IPS-20b (cell line): ENCODE data around the gene TCF12.

Experiments used
- H3K27ac ChIP-seq: one replicate; pipeline ENCODE4 v1.5.1; 2013; ENCODE audit warnings: low read length
- H3K27me3 ChIP-seq: 2 replicates; pipeline ENCODE4 v1.6.1; 2013; ENCODE audit warnings: mild to moderate bottlenecking, low read length, inconsistent platforms; ENCODE audit not compliant: insufficient read depth
- H3K36me3 ChIP-seq: 2 replicates; pipeline ENCODE4 v1.6.1; 2013; ENCODE audit warnings: low read depth, mild to moderate bottlenecking, inconsistent platforms, low read length, moderate library complexity; ENCODE audit not compliant: insufficient read depth
- H3K4me1 ChIP-seq: 2 replicates; pipeline ENCODE4 v1.6.1; 2013; ENCODE audit warnings: mild to moderate bottlenecking, control low read depth, inconsistent platforms, low read length, moderate library complexity; ENCODE audit not compliant: insufficient read depth
- H3K4me3 ChIP-seq: 2 replicates; pipeline ENCODE4 v1.5.1; 2013; ENCODE audit warnings: mild to moderate bottlenecking, low read length, inconsistent platforms
- H3K9ac ChIP-seq: 2 replicates; pipeline ENCODE4 v1.6.1; 2013; ENCODE audit warnings: low read depth, mild to moderate bottlenecking, inconsistent platforms, low read length, moderate library complexity
- H3K9me3 ChIP-seq: 2 replicates; pipeline ENCODE4 v1.6.1; 2013; ENCODE audit warnings: mild to moderate bottlenecking, low read depth, low read length, inconsistent platforms; ENCODE audit not compliant: insufficient read depth

Gene TCF12

DNA sequence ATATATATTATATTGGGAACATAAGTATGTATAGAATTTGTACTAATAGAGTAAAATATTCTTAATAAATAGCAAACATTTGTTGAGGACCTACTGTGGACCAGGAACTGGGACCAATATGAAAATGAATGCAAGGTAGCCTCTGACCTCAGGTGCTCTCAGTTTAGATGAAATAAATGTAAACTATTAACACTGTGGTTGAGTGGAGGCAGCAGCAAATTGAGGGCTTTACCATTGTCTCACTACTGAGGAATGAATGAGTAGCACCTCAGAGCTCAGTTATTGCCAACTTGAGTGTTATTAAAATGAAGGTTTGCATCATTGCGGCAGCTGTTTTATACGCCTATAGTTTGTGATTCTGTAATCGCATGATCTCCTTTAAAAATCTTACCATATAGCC is 366.9 kb downstream of the TCF12 start:
- Histone ChIP-seq H3K9me3 (no peaks in the 10 kb centered on the region), H3K27ac (no peak overlapping the region), H3K4me3 (no peak overlapping the region), H3K36me3 (peaks cover 73% of the 10 kb centered on the region), H3K9ac (no peak overlapping the region), H3K4me1 (0 out of 2 replicates have a peak, but pooled peaks cover 3% of the 10 kb centered on the region), H3K27me3 (no peaks in the 10 kb centered on the region)

DNA sequence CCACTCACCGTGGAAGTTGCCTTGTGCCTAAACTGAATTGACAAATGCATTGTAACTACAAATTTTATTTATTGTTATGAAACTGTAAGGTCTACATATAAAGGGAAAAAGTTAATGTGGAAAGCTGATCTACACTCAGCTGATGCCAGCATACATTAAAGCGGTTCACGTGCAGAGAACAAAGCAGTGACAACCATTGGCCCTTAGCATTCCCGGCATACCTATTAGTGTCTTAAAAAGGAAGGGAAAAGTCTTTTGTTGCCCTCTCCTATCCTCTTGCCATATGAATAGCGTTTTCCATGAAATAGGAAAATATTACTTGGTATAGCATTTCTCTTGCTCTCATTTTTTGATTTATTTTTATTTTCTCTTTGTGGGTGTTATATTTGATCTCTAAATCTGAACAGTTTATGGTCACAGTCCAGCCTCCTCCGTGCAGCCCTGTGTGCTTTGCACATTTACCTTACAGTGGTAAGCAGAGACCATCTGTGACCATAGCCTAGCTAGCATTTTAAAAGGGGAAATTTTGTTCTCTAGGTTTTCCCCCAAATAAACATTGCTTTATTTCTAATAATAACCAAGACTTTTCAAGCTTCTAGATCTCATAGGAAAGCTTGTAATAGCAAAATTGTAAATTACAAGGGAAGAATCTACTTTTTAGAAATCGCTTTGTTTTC is 368.1 kb downstream of the TCF12 start:
- no peak overlapping the region for H3K27ac ChIP-seq
- H3K9ac ChIP-seq, result no peak overlapping the region
- H3K36me3 ChIP-seq, result peaks cover 68% of the 10 kb centered on the region
- H3K27me3 ChIP-seq, result no peaks in the 10 kb centered on the region
- 0 out of 2 replicates have a peak, but pooled peaks cover 3% of the 10 kb centered on the region for H3K4me1 ChIP-seq
- no peak overlapping the region for H3K4me3 ChIP-seq
- H3K9me3 ChIP-seq, result no peaks in the 10 kb centered on the region

DNA sequence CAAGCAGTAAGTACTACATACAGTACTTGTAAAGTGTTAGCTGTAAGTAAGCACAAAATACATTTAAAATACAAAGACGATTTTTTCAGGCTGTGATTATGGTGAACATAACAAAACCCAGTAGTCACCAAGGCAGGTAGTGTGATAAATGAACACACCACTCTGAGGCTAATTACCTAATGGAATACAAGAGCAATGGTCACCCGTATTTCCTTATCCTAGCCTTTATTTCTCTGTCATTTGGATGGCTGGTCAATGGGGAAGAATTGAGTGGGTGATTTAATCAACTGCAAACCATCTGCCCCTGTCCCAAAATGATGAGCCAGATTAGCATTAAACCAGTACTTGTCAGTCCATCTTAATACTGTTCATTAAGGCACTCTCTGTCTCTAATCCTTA is 368.7 kb downstream of the TCF12 start:
- Histone ChIP-seq H3K27ac (no peak overlapping the region), H3K4me1 (0 out of 2 replicates have a peak, but pooled peaks cover 3% of the 10 kb centered on the region), H3K4me3 (no peak overlapping the region), H3K27me3 (no peaks in the 10 kb centered on the region), H3K9me3 (no peaks in the 10 kb centered on the region), H3K36me3 (peaks cover 65% of the 10 kb centered on the region), H3K9ac (no peak overlapping the region)

DNA sequence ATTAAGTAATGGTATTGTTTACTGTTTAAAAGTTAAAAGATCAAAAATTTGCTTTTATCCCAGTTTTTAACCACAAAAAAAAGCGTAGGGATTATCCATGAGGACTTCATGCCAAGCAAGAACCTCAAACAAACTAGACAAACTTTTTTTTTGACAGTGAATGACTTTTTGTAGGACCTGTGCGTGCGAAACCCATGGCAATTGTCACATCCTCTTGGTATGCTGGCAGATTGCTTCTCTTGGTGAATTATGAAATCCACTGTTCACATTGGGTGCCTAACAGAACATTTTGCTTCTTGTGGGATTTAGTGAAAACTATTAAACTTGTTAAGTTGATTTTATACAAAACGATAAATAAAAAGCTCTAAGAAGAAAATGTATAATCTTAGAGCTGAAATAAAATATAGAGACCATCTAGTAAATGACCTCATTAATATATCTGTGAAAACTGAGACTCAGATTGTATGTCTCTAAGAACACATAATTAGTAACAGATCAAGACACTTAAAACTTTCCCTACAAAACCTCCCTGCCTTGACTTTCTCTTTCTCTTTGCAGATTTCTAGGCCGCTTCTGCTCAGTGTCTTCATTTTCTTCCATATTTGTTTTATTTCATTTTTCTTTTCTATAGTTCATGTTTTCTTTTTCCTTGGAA is 370.6 kb downstream of the TCF12 start:
- no peak overlapping the region for H3K27ac ChIP-seq
- H3K4me1 ChIP-seq, result 0 out of 2 replicates have a peak, but pooled peaks cover 3% of the 10 kb centered on the region
- no peaks in the 10 kb centered on the region for H3K27me3 ChIP-seq
- H3K9me3 ChIP-seq, result no peaks in the 10 kb centered on the region
- no peak overlapping the region for H3K4me3 ChIP-seq
- H3K36me3 ChIP-seq, result peaks cover 47% of the 10 kb centered on the region
- no peak overlapping the region for H3K9ac ChIP-seq

DNA sequence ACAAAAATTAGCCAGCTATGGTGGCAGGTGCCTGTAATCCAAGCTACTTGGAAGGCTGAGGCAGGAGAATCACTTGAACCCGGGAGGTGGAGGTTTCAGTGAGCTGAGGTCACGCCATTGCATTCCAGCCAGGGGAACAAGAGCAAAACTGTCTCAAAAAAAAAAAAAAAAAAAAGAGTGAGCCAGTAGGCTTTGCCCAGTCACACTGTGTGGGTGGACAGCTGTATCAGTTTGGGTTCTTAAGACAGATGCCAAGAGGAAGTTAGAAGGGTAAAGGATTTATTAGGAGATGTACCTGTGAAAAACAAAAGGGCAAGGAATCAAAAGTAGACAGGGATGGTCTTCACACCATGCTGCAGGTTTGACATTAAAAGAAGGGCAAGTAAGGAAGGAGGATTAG is 371.7 kb downstream of the TCF12 start:
- H3K27ac ChIP-seq, result no peak overlapping the region
- H3K4me3 ChIP-seq, result no peak overlapping the region
- H3K4me1 ChIP-seq, result 0 out of 2 replicates have a peak, but pooled peaks cover 3% of the 10 kb centered on the region
- no peaks in the 10 kb centered on the region for H3K27me3 ChIP-seq
- no peaks in the 10 kb centered on the region for H3K9me3 ChIP-seq
- H3K9ac ChIP-seq, result no peak overlapping the region
- H3K36me3 ChIP-seq, result peaks cover 38% of the 10 kb centered on the region

DNA sequence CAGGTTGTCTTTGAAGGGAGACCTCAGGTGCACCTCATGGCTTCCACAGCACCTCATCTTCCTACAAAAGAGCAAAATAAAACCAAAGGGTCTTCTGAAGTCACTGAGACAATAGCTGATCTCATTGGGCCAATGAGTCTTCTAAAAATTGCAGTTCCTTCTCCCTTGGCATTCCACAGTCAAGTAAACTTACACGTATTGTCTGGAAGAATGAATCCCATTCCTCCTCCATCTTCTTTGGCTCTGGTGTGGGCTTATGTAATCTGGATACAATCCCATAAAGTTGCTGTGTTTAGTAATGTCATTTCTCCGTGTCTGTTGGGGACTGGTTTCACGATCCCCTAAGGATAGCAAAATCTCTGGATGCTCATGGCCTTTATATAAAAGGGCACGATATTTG is 372.4 kb downstream of the TCF12 start:
- peaks cover 35% of the 10 kb centered on the region for H3K36me3 ChIP-seq
- no peak overlapping the region for H3K27ac ChIP-seq
- no peak overlapping the region for H3K4me3 ChIP-seq
- 0 out of 2 replicates have a peak, but pooled peaks cover 3% of the 10 kb centered on the region for H3K4me1 ChIP-seq
- no peaks in the 10 kb centered on the region for H3K27me3 ChIP-seq
- H3K9ac ChIP-seq, result no peak overlapping the region
- no peaks in the 10 kb centered on the region for H3K9me3 ChIP-seq

DNA sequence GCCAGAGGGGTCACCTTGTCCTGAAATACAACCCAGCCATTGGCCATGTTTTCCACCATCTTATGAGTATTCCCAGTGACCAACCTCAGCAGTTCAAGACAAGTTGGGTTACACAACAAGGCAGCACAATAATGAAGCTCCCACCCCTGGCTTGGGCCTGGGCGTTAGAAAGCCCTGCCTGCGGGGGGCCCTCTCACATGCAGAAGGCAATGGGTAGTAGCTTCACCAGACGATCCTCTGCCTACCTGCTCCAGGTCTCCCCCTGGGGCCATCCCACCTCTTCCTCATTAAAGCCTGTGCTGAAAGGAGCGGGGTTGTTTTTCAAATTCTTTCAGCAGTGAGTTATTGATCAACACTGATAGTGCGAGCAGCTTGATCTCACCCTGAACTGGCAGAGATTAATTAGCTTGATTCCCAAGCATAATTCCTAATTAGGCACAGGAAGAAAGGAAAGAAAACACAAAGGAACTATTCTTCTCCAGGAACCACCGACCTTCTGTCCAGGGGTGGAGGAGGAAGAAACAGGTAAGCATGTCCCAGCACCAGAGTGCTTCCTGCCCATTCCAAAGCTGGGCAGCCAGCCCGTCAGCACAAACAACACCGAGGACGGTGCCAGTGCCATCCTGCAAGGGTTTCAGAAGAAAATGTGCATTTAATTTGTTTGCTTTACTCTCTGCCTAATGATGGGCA is 378.2 kb downstream of the TCF12 start:
- Histone ChIP-seq H3K9ac (no peak overlapping the region), H3K27me3 (no peaks in the 10 kb centered on the region), H3K27ac (no peak overlapping the region), H3K4me1 (peaks cover 3% of the 10 kb centered on the region; the same call in 1 of the 2 replicates), H3K36me3 (no peaks in the 10 kb centered on the region), H3K4me3 (no peak overlapping the region), H3K9me3 (no peaks in the 10 kb centered on the region)

DNA sequence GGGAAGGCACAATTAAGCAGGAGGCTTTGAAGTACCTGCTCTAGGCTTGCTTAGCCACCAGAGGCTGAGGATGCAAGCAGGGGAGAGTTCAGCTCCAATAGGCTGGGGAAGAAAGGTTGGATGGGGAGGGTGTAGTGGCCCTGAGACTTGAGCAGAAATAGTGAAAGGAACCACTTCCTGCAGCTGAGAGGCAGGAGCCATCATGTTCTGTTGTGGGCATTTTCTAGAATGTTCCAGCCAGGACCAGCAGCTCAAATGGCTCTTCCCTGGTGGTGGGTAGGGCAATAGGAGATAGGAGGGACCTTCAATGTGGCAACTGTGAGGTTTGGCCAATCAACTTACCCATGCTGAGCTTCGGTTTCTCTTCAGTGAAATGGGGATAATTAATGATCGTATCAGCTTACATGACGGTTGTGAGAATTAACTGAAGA is 378.7 kb downstream of the TCF12 start:
- Histone ChIP-seq H3K4me1 (peaks cover 3% of the 10 kb centered on the region; the same call in 1 of the 2 replicates), H3K9me3 (no peaks in the 10 kb centered on the region), H3K27me3 (no peaks in the 10 kb centered on the region), H3K4me3 (no peak overlapping the region), H3K27ac (no peak overlapping the region), H3K9ac (no peak overlapping the region), H3K36me3 (no peaks in the 10 kb centered on the region)

DNA sequence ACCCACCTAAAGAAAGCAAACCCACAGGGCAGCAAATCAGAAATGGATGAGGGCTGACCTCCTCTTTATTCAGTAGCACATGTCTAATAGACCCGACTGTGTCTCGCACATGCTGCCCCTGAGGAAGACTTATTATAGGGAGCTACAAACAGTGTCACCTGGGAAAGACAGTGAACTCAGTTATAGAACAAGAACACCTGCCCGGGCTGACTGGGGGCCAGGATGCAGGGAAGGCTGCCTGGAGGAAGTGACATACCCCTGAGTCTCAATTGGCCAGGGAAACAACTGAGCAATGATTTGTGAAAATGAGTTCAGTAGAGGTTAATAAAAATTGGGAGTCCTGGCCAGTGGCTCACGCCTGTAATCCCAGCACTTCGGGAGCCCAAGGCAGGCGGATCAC is 379.2 kb downstream of the TCF12 start:
- no peaks in the 10 kb centered on the region for H3K9me3 ChIP-seq
- no peak overlapping the region for H3K27ac ChIP-seq

DNA sequence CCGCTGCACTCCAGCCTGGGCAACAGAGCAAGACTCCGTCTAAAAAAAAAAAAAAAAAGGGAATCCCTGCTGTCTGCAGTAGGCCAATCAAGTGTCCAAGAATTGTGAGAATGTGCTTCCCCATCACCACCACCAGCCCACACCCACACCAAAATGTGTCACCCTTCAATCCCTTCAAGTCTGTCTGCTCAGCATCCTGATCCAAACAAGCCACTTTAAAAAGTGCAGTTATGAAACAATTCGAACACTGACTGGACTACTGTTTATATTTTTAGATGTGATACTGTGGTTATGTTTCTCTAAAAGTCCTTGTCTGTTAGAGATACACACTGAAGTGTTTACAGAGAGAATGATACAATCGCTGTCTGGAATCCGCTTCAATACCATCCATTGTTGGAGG is 379.8 kb downstream of the TCF12 start:
- Histone ChIP-seq H3K27me3 (no peaks in the 10 kb centered on the region), H3K9me3 (no peaks in the 10 kb centered on the region), H3K4me1 (peaks cover 11% of the 10 kb centered on the region; the same call in 1 of the 2 replicates), H3K27ac (no peak overlapping the region), H3K9ac (no peak overlapping the region), H3K36me3 (no peaks in the 10 kb centered on the region), H3K4me3 (no peak overlapping the region)

More for the DNA sequence above, 379.2 kb downstream of the TCF12 start:
- Histone ChIP-seq H3K4me3 (no peak overlapping the region), H3K36me3 (no peaks in the 10 kb centered on the region), H3K9ac (no peak overlapping the region), H3K4me1 (peaks cover 5% of the 10 kb centered on the region; the same call in 1 of the 2 replicates), H3K27me3 (no peaks in the 10 kb centered on the region)

DNA sequence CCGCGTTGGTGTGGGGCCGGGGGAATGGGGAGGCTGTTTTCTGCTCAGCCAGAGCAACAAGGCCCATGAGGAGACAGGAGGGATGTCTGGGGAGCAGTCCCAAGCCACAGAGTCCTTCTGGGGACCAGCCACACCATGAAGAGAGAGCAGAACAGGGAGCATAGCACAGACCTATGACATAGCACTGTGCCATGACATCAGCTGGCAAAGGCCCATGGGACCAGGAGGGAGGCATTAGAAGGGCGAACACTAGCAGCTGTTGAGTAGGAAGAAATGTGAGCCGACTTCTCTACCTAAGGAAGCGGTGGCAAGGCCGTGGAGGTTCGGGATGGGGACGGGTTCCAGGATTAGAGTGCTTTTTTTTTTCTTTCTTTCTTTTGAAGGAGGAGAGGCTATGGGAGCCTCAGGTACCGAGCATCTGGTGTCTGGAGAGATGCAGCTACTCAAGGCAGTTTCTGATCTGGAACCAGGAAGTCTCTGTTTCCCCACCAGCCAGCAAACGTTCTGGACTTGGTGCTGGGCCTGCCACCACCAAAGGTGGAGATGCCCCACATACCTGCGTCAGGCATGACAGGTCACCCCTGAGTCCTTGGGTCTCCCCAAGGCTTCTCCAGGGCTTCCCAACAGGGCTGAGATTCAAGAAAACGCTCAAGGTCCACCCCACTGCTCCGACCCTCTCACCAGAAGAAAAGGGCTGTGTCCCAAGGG is 380.6 kb downstream of the TCF12 start:
- Histone ChIP-seq H3K9me3 (no peaks in the 10 kb centered on the region), H3K4me3 (no peak overlapping the region), H3K27ac (no peak overlapping the region), H3K27me3 (no peaks in the 10 kb centered on the region), H3K4me1 (peaks cover 12% of the 10 kb centered on the region; the same call in 1 of the 2 replicates), H3K36me3 (no peaks in the 10 kb centered on the region), H3K9ac (no peak overlapping the region)
